Hepatocyte (in vitro differentiated cells): ENCODE results near the gene TMEM235. TPM values are rescaled to one million over a fixed set of nuclear protein-coding genes. Genes with fewer than 3 reads are reported as not detected.

Source experiments
- DNase-seq: peaks from one replicate; pipeline ENCODE4 v3.0.0-alpha.2; 2016; ENCODE audit warnings: low spot score
- H2AFZ ChIP-seq: fragments of 200-600 bp; sonication (generic); 2 replicates; pipeline ENCODE4 v1.6.0; 2016; ENCODE audit warnings: antibody characterized with exemption, mild to moderate bottlenecking
- H3K27ac ChIP-seq: fragments of 200-600 bp; sonication (generic); 2 replicates; pipeline ENCODE4 v1.5.1; 2016; ENCODE audit warnings: mild to moderate bottlenecking
- H3K27me3 ChIP-seq: fragments of 200-600 bp; sonication (generic); 2 replicates; pipeline ENCODE4 v1.6.1; 2016
- H3K36me3 ChIP-seq: fragments of 200-600 bp; sonication (generic); replicated peaks from 2 replicates; pipeline ENCODE4 v1.5.1; 2016; ENCODE audit warnings: low read depth; ENCODE audit not compliant: insufficient read depth
- H3K4me1 ChIP-seq: fragments of 200-600 bp; sonication (generic); 2 replicates; pipeline ENCODE4 v1.5.1; 2016; ENCODE audit warnings: mild to moderate bottlenecking, moderate library complexity; ENCODE audit not compliant: insufficient read depth
- H3K4me2 ChIP-seq: fragments of 200-600 bp; sonication (generic); 2 replicates; pipeline ENCODE4 v1.6.0; 2016
- H3K4me3 ChIP-seq: fragments of 200-600 bp; sonication (generic); 2 replicates; pipeline ENCODE4 v1.5.1; 2016; ENCODE audit warnings: mild to moderate bottlenecking
- H3K79me2 ChIP-seq: fragments of 200-600 bp; sonication (generic); 2 replicates; pipeline ENCODE4 v1.6.0; 2017; ENCODE audit warnings: mild to moderate bottlenecking
- H3K9me2 ChIP-seq: fragments of 200-600 bp; sonication (generic); replicated peaks from 2 replicates; pipeline ENCODE4 v1.6.0; 2017; ENCODE audit warnings: mild to moderate bottlenecking; ENCODE audit not compliant: insufficient read depth
- H3K9me3 ChIP-seq: fragments of 200-600 bp; sonication (generic); 2 replicates; pipeline ENCODE4 v1.5.1; 2016; ENCODE audit warnings: low read depth, mild to moderate bottlenecking
- H4K20me1 ChIP-seq: fragments of 200-600 bp; sonication (generic); 2 replicates; pipeline ENCODE4 v1.6.0; 2016; ENCODE audit warnings: mild to moderate bottlenecking; ENCODE audit not compliant: insufficient read depth, poor library complexity, severe bottlenecking
- CTCF ChIP-seq: fragments of 200-600 bp; sonication (generic); IDR thresholded peaks from 2 replicates; pipeline ENCODE4 v1.5.1; 2016; ENCODE audit warnings: antibody characterized with exemption, mild to moderate bottlenecking; ENCODE audit not compliant: poor library complexity
- EZH2 ChIP-seq: fragments of 200-600 bp; sonication (generic); IDR thresholded peaks from 2 replicates; pipeline ENCODE4 v1.6.1; 2016; ENCODE audit warnings: antibody characterized with exemption, mild to moderate bottlenecking, borderline replicate concordance
- EZH2phosphoT487 ChIP-seq: fragments of 200-600 bp; sonication (generic); IDR thresholded peaks from one replicate; pipeline ENCODE4 v1.6.1; 2018; ENCODE audit warnings: antibody characterized with exemption, mild to moderate bottlenecking, low read depth, moderate library complexity; ENCODE audit not compliant: unreplicated experiment, severe bottlenecking
- WGBS: methylation state at CpG from one replicate; pipeline ENCODE4 v1.1.6; 2016; ENCODE audit warnings: low lambda C conversion rate; ENCODE audit errors: missing lambda C conversion rate; 5-methylcytosine and 5-hydroxymethylcytosine counted together
- polyA plus RNA-seq: library from polyadenylated mRNA; unstranded; fragments of >200 nt; fragmentation: Nextera tagmentation; extraction: Ambion mirVana; gene quantifications from 2 replicates; pipeline ENCODE4 v1.2.1, GENCODE V29; 2016
- total RNA-seq: library from RNA; depleted of rRNA; stranded (reverse); fragments of >200 nt; gene quantifications from 2 replicates; pipeline ENCODE4 v1.2.3, GENCODE V29; 2014

The TMEM235 gene
- total and polyA plus RNA-seq, 2 experiments from 2014 or later = 0.21 to 0.27 TPM

- DNase-seq = no peak
- Histone ChIP-seq H3K79me2 (no peaks in the 10 kb centered on the region), H4K20me1 (no peaks in the 10 kb centered on the region), H2AFZ (no peak overlapping the region), H3K4me3 (no peak overlapping the region), H3K9me3 (no peaks in the 10 kb centered on the region), H3K4me1 (no peaks in the 10 kb centered on the region), H3K4me2 (no peak overlapping the region), H3K27me3 (no peaks in the 10 kb centered on the region), H3K27ac (no peak overlapping the region), H3K36me3 (no peaks in the 10 kb centered on the region), H3K9me2 (no peaks in the 10 kb centered on the region)
- WGBS = 93% methylated on average over 17 of the region's 17 CpGs
- TF ChIP-seq EZH2 (no peak), EZH2phosphoT487 (no peak), CTCF (no peak)
Measured at GRCh38 chr17:78205124-78205775, 26.2 kb upstream of the TMEM235 start.

- no peaks in the 10 kb centered on the region for H3K9me2 ChIP-seq
- no peak overlapping the region for H3K4me2 ChIP-seq
- H3K79me2 ChIP-seq = no peaks in the 10 kb centered on the region
- H3K27me3 ChIP-seq = no peaks in the 10 kb centered on the region
- no peaks in the 10 kb centered on the region for H3K36me3 ChIP-seq
- H4K20me1 ChIP-seq = no peaks in the 10 kb centered on the region
- DNase-seq = no peak
- H3K4me3 ChIP-seq = no peak overlapping the region
- H3K4me1 ChIP-seq = no peaks in the 10 kb centered on the region
- no peak overlapping the region for H3K27ac ChIP-seq
- TF ChIP-seq CTCF (no peak), EZH2 (no peak), EZH2phosphoT487 (no peak)
- H2AFZ ChIP-seq = no peak overlapping the region
- no peaks in the 10 kb centered on the region for H3K9me3 ChIP-seq
- 85% methylated on average over 7 of the region's 7 CpGs for WGBS
Measured at GRCh38 chr17:78206298-78206697, 25.1 kb upstream of the TMEM235 start.

- WGBS = 85% methylated on average over 3 of the region's 3 CpGs
- no peaks in the 10 kb centered on the region for H3K4me1 ChIP-seq
- H3K27me3 ChIP-seq = no peaks in the 10 kb centered on the region
- no peak overlapping the region for H2AFZ ChIP-seq
- no peak for DNase-seq
- no peak for TF ChIP-seq CTCF
- TF ChIP-seq EZH2phosphoT487 = no peak
- no peak for TF ChIP-seq EZH2
- no peaks in the 10 kb centered on the region for H3K36me3 ChIP-seq
- H3K9me2 ChIP-seq = no peaks in the 10 kb centered on the region
- H3K4me2 ChIP-seq = no peak overlapping the region
- no peaks in the 10 kb centered on the region for H4K20me1 ChIP-seq
- H3K9me3 ChIP-seq = no peaks in the 10 kb centered on the region
- H3K79me2 ChIP-seq = no peaks in the 10 kb centered on the region
- no peak overlapping the region for H3K4me3 ChIP-seq
- no peak overlapping the region for H3K27ac ChIP-seq
Measured at GRCh38 chr17:78208486-78208885, 22.9 kb upstream of the TMEM235 start.
